NCI-H526 (cell line): Measurements from ENCODE around the gene TMOD2.
"Not testable (repeated sequence)": the region's sequence is repeated elsewhere in the genome, so short reads cannot be mapped to it uniquely, and the experiment has no call there.

Source experiments
- DNase-seq, 2 experiments: peaks; one replicate each; lab custom pipeline; 2025; lab: John Stamatoyannopoulos, UW

The TMOD2 gene

GRCh38 chr15:51774916-51775315 lies 23.5 kb downstream of the TMOD2 start:
- no peak for DNase-seq

GRCh38 chr15:51775967-51776816 lies 24.8 kb downstream of the TMOD2 start:
- peak; percentile 85 to 90 for DNase-seq

- DNase-seq = peak; percentile 84 to 88
Measured at GRCh38 chr15:51776952-51777569, 25.7 kb downstream of the TMOD2 start.

- DNase-seq = no peak
Measured at GRCh38 chr15:51780636-51781035, 29.2 kb downstream of the TMOD2 start.

GRCh38 chr15:51781506-51781905 lies 30.1 kb downstream of the TMOD2 start:
- no peak for DNase-seq

GRCh38 chr15:51782357-51782896 lies 31.0 kb downstream of the TMOD2 start:
- DNase-seq = peak in 1 of 2 experiments; percentile 48

GRCh38 chr15:51783967-51784366 lies 32.6 kb downstream of the TMOD2 start:
- DNase-seq = no peak

- peak; percentile 11 to 16 for DNase-seq
Measured at GRCh38 chr15:51787130-51787529, 35.7 kb downstream of the TMOD2 start.

GRCh38 chr15:51792474-51792873 lies 41.1 kb downstream of the TMOD2 start:
- not testable (repeated sequence) for DNase-seq

- peak in 1 of 2 experiments; percentile 7 for DNase-seq
Measured at GRCh38 chr15:51793521-51794305, 42.3 kb downstream of the TMOD2 start.

GRCh38 chr15:51796847-51797401 lies 45.5 kb downstream of the TMOD2 start:
- DNase-seq = no peak

GRCh38 chr15:51798281-51798680 lies 46.9 kb downstream of the TMOD2 start:
- no peak for DNase-seq

- DNase-seq = no peak
Measured at GRCh38 chr15:51799282-51800252, 48.2 kb downstream of the TMOD2 start.

- peak in 1 of 2 experiments; percentile 21 for DNase-seq
Measured at GRCh38 chr15:51801391-51801835, 50.0 kb downstream of the TMOD2 start.

GRCh38 chr15:51802593-51802992 lies 51.2 kb downstream of the TMOD2 start:
- no peak for DNase-seq

GRCh38 chr15:51803965-51804364 lies 52.6 kb downstream of the TMOD2 start:
- DNase-seq = no peak

- DNase-seq = no peak
Measured at GRCh38 chr15:51806123-51806522, 54.7 kb downstream of the TMOD2 start.

GRCh38 chr15:51809457-51809856 lies 58.1 kb downstream of the TMOD2 start:
- DNase-seq = no peak

- DNase-seq = no peak
Measured at GRCh38 chr15:51812598-51812997, 61.2 kb downstream of the TMOD2 start.

- DNase-seq = no peak
Measured at GRCh38 chr15:51814606-51815005, 63.2 kb downstream of the TMOD2 start.

- no peak for DNase-seq
Measured at GRCh38 chr15:51816611-51817010, 65.2 kb downstream of the TMOD2 start.
